HL-60 (cell line): Measurements from ENCODE around the gene KRTAP4-3.
"Not testable (repeated sequence)": the region's sequence is repeated elsewhere in the genome, so short reads cannot be mapped to it uniquely, and the experiment has no call there.

Experiments used
- DNase-seq, 2 experiments: peaks; one replicate each; pipeline ENCODE4 v3.0.0-alpha.2; 2010 to 2020; ENCODE audit warnings: low read depth in 1 of 2, low spot score in 1 of 2
- H3K27ac ChIP-seq: fragments of 250-450 bp; sonication (Bioruptor Pico); replicated peaks from 2 replicates; pipeline ENCODE4 v1.5.1; 2020; ENCODE audit warnings: mild to moderate bottlenecking, moderate library complexity
- H3K27me3 ChIP-seq: fragments of 250-450 bp; sonication (Bioruptor Pico); 2 replicates; pipeline ENCODE4 v1.5.1; 2021; ENCODE audit warnings: mild to moderate bottlenecking, moderate library complexity; ENCODE audit not compliant: insufficient read depth, poor library complexity, severe bottlenecking
- H3K4me3 ChIP-seq: replicated peaks from 2 replicates; pipeline ENCODE4 v1.5.1; 2011; ENCODE audit warnings: mild to moderate bottlenecking, control low read depth, low read length; ENCODE audit not compliant: insufficient read depth
- CTCF ChIP-seq: IDR thresholded peaks from one replicate; pipeline ENCODE4 v1.5.1; 2011; ENCODE audit warnings: low read length, control low read depth, inconsistent platforms; ENCODE audit not compliant: insufficient read depth
- GABPA ChIP-seq: IDR thresholded peaks from 2 replicates; pipeline ENCODE4 v1.6.1; 2012; ENCODE audit warnings: low read depth
- POLR2AphosphoS5 ChIP-seq: IDR thresholded peaks from 2 replicates; pipeline ENCODE4 v1.6.1; 2012; ENCODE audit warnings: low read depth
- REST ChIP-seq: IDR thresholded peaks from 2 replicates; pipeline ENCODE4 v1.6.1; 2012; ENCODE audit warnings: low read depth; ENCODE audit not compliant: insufficient replicate concordance
- SPI1 ChIP-seq: IDR thresholded peaks from 2 replicates; pipeline ENCODE4 v1.6.1; 2012; ENCODE audit warnings: low read depth, mild to moderate bottlenecking, borderline replicate concordance

KRTAP4-3 gene

DNA sequence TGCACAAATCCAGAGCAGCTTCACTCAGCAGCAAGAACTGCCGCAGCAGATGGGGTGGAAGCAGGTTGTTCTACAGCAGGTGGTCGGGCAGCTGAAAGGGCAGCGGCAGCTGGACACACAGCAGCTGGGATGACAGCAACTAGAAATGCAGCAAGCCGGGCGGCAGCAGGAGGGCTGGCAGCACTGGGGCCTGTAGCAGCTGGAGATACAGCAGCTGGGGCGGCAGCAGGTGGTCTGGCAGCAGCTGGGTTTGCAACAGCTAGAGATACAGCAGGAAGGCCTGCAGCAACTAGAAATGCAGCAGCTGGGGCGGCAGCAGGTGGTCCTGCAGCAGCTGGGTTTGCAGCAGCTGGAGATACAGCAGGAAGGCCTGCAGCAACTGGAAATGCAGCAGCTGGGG lies 460 bp downstream of the KRTAP4-3 start:
- H3K27me3 ChIP-seq = no peaks in the 10 kb centered on the region
- no peak overlapping the region for H3K27ac ChIP-seq
- no peak for TF ChIP-seq GABPA
- no peak for TF ChIP-seq SPI1
- no peak for TF ChIP-seq REST
- no peak for TF ChIP-seq CTCF
- no peak for TF ChIP-seq POLR2AphosphoS5
- H3K4me3 ChIP-seq = no peak overlapping the region
- no peak for DNase-seq

DNA sequence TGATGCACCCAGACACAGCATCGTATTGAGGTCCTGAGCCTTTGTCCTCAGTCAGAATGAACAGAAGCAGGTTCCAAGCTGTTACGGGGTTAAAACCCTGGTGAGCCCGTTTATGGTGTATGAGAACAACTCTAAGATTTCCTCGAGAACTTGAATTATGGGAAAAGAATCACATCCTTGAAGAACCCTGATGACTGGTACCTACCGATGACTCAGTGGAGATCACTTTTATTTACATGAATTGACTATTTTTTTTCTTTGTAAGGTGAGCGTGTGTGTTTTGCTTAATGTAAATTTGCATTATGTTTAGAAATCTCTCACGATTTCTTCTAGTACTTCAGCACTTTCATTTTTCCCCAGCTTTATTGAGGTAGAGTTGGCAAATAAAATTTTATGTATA lies 4.2 kb downstream of the KRTAP4-3 start:
- Histone ChIP-seq H3K4me3 (no peak overlapping the region), H3K27ac (no peak overlapping the region), H3K27me3 (no peaks in the 10 kb centered on the region)
- TF ChIP-seq REST (no peak), POLR2AphosphoS5 (no peak)
- no peak for DNase-seq

- TF ChIP-seq POLR2AphosphoS5 = no peak
- no peak for TF ChIP-seq CTCF
- no peak for TF ChIP-seq REST
- no peak for TF ChIP-seq GABPA
- TF ChIP-seq SPI1 = no peak
- no peak for DNase-seq
- no peaks in the 10 kb centered on the region for H3K27me3 ChIP-seq
- no peak within 1 kb of the TSS for H3K27ac ChIP-seq
- H3K4me3 ChIP-seq = no peak within 1 kb of the TSS
Measured at GRCh38 chr17:41160648-41161047, 7.4 kb downstream of the KRTAP4-3 start, which contains the start of gene KRTAP4-4. KRTAP4-4 (minus strand) TSS chr17:41160748; CDS start chr17:41160691, 57 bp downstream.

- H3K27me3 ChIP-seq, H3K4me3 ChIP-seq, DNase-seq, H3K27ac ChIP-seq: not testable (repeated sequence)
Measured at GRCh38 chr17:41160190-41160589, 7.8 kb downstream of the KRTAP4-3 start.
